LoVo (cell line): ENCODE results near the gene FAM221A.
"Not testable (repeated sequence)": the region's sequence is repeated elsewhere in the genome, so short reads cannot be mapped to it uniquely, and the experiment has no call there.

Source experiments
- DNase-seq: peaks from one replicate; pipeline ENCODE4 v3.0.0-alpha.2; 2016; ENCODE audit warnings: low spot score

The FAM221A gene

GRCh38 chr7:23700046-23700445, 20.0 kb downstream of the FAM221A start:
- DNase-seq, result no peak

- peak; percentile 52 for DNase-seq
Observed at GRCh38 chr7:23709081-23709750, 29.2 kb downstream of the FAM221A start.

- no peak for DNase-seq
Observed at GRCh38 chr7:23710000-23710399, 30.0 kb downstream of the FAM221A start, which contains the start of gene STK31. TSS of gene STK31 (plus strand) at chr7:23710219. CDS start at chr7:23710286, 67 bp downstream.

GRCh38 chr7:23712368-23713284, 32.6 kb downstream of the FAM221A start:
- peak; percentile 76 for DNase-seq

GRCh38 chr7:23713285-23714149, 33.5 kb downstream of the FAM221A start:
- peak; percentile 24 for DNase-seq

GRCh38 chr7:23714150-23714464, 34.1 kb downstream of the FAM221A start:
- no peak for DNase-seq

GRCh38 chr7:23714579-23714978, 34.6 kb downstream of the FAM221A start:
- no peak for DNase-seq

GRCh38 chr7:23715099-23715498, 35.1 kb downstream of the FAM221A start:
- no peak for DNase-seq

GRCh38 chr7:23717788-23718187, 37.8 kb downstream of the FAM221A start:
- no peak for DNase-seq

- DNase-seq, result no peak
Observed at GRCh38 chr7:23721456-23721855, 41.5 kb downstream of the FAM221A start.

GRCh38 chr7:23722587-23723216, 42.7 kb downstream of the FAM221A start:
- peak; percentile 56 for DNase-seq

- DNase-seq, result not testable (repeated sequence)
Observed at GRCh38 chr7:23724113-23724512, 44.1 kb downstream of the FAM221A start.

- DNase-seq, result no peak
Observed at GRCh38 chr7:23742051-23742450, 62.1 kb downstream of the FAM221A start.

- no peak for DNase-seq
Observed at GRCh38 chr7:23743226-23743625, 63.2 kb downstream of the FAM221A start.

GRCh38 chr7:23746629-23747028, 66.6 kb downstream of the FAM221A start:
- DNase-seq, result no peak

GRCh38 chr7:23751852-23752251, 71.9 kb downstream of the FAM221A start:
- no peak for DNase-seq
